SK-N-MC (cell line): ENCODE results near the gene DOCK10.

Experiments used
- EZH2 ChIP-seq: fragments of 200-600 bp; sonication (generic); IDR thresholded peaks from one replicate; pipeline ENCODE4 v1.6.1; 2017; ENCODE audit warnings: antibody characterized with exemption
- FOXP2 ChIP-seq: optimal IDR thresholded peaks from 2 replicates; pipeline ENCODE3; 2011; ENCODE audit warnings: mild to moderate bottlenecking, moderate library complexity; ENCODE audit not compliant: insufficient read depth; ENCODE audit errors: extremely low read length, control extremely low read depth
- POLR2AphosphoS5 ChIP-seq: IDR thresholded peaks from 2 replicates; pipeline ENCODE4 v1.6.1; 2012; ENCODE audit warnings: mild to moderate bottlenecking, low read depth, low read length, borderline replicate concordance

DNA sequence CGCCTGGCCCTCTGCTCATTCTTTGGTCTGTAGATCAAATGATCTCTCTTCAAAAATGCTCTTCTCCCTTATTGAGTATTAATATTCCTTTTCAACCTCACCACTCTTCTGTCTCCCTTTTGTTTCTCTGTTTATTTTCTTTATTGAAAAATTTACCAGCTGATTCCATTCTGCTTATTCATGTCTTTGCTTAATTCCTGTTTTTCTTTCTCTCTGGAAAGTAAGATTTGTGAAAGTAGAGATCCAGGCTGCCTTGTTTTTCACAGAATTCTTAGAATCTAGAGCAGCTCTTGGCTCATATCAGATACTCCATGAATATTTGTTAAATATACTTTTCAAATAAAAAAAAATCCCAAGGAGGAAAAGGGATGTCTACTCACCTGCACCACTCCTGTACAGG, 157.0 kb downstream of the DOCK10 start:
- TF ChIP-seq POLR2AphosphoS5 (no peak), EZH2 (no peak), FOXP2 (no peak)
